Endothelial cell of umbilical vein (primary cell): ENCODE results near the gene MAP2K1. TPM values are rescaled to one million over a fixed set of nuclear protein-coding genes. Genes with fewer than 3 reads are reported as not detected.

Experiments
- BruUV-seq: library from RNA; stranded (reverse); fragments of 400-500 nt; replicated peaks from 2 replicates; lab custom pipeline; 2021; lab: Mats Ljungman, UMichigan
- CTCF ChIA-PET: fragments of 300-600, 350-600 bp; sonication (Branson Sonifier 250); formaldehyde crosslinking; loops from one replicate; lab custom pipeline; 2021; ENCODE audit warnings: antibody characterized with exemption, inconsistent platforms; lab: Charles Lee
- POLR2A ChIA-PET: fragments of 300-600, 350-600 bp; sonication (Branson Sonifier 250); formaldehyde crosslinking; loops from one replicate; lab custom pipeline; 2021; ENCODE audit warnings: antibody characterized with exemption, inconsistent platforms; lab: Charles Lee
- DNase-seq: peaks from one replicate; pipeline ENCODE4 v3.0.0-alpha.2; 2011; ENCODE audit warnings: low read depth, low spot score
- FAIRE-seq: peaks from 2 replicates; lab custom pipeline; 2011; peaks lifted over from hg19 to GRCh38; lab: Jason Lieb, UNC
- H2AFZ ChIP-seq: 2 replicates; pipeline ENCODE4 v1.6.0; 2012; ENCODE audit warnings: low read depth, low read length, control low read depth, inconsistent platforms
- H3K27ac ChIP-seq: 2 replicates; pipeline ENCODE4 v1.5.1; 2011; ENCODE audit warnings: low read depth, mild to moderate bottlenecking, control low read depth, low read length, moderate library complexity; ENCODE audit not compliant: insufficient read depth
- H3K27me3 ChIP-seq, 2 experiments: 2 replicates each; pipeline versions ENCODE4 v1.6.0 to v1.6.1; 2011; ENCODE audit warnings: low read length in 2 of 2, mixed read lengths in 1 of 2; ENCODE audit not compliant: control insufficient read depth in 2 of 2, insufficient read depth in 2 of 2
- H3K36me3 ChIP-seq, 2 experiments: 2 replicates in 1 of 2; 3 replicates in 1 of 2; pipeline ENCODE4 v1.5.1; 2011; ENCODE audit warnings: low read length in 2 of 2, mild to moderate bottlenecking in 1 of 2, moderate library complexity in 1 of 2; ENCODE audit not compliant: control insufficient read depth in 2 of 2, insufficient read depth in 2 of 2; ENCODE audit errors: extremely low read depth in 1 of 2
- H3K4me1 ChIP-seq: 3 replicates; pipeline ENCODE4 v1.5.1; 2011; ENCODE audit warnings: mild to moderate bottlenecking, low read length; ENCODE audit not compliant: control insufficient read depth, insufficient read depth; ENCODE audit errors: extremely low read depth
- H3K4me2 ChIP-seq: 2 replicates; pipeline ENCODE4 v1.6.1; 2011; ENCODE audit warnings: low read length, control low read depth, mixed read lengths; ENCODE audit not compliant: insufficient read depth
- H3K4me3 ChIP-seq, 3 experiments: fragments of 200-600 bp in 1 of 3; sonication (generic), shearing (Covaris generic) in 1 of 3; replicated peaks in 1 of 3; 2 replicates each; pipeline ENCODE4 v1.5.1; 2011 to 2016; ENCODE audit warnings: control low read depth in 3 of 3, low read length in 3 of 3, mild to moderate bottlenecking in 2 of 3, inconsistent platforms in 1 of 3, low read depth in 1 of 3, moderate library complexity in 1 of 3; ENCODE audit not compliant: insufficient read depth in 1 of 3
- H3K79me2 ChIP-seq: 2 replicates; pipeline ENCODE4 v1.6.0; 2012; ENCODE audit warnings: low read length, inconsistent platforms; ENCODE audit not compliant: control insufficient read depth, insufficient read depth
- H3K9ac ChIP-seq: replicated peaks from 2 replicates; pipeline ENCODE3; 2011; ENCODE audit warnings: low read length, control low read depth; ENCODE audit not compliant: insufficient read depth; ENCODE audit errors: extremely low read depth
- H3K9me1 ChIP-seq: replicated peaks from 3 replicates; pipeline ENCODE4 v1.6.0; 2011; ENCODE audit warnings: mild to moderate bottlenecking, low read length; ENCODE audit not compliant: control insufficient read depth, insufficient read depth; ENCODE audit errors: extremely low read depth
- H3K9me3 ChIP-seq: replicated peaks from 2 replicates; pipeline ENCODE4 v1.5.1; 2012; ENCODE audit warnings: low read length, inconsistent platforms; ENCODE audit not compliant: control insufficient read depth, insufficient read depth
- H4K20me1 ChIP-seq: replicated peaks from 2 replicates; pipeline ENCODE3; 2011; ENCODE audit warnings: mild to moderate bottlenecking, low read length; ENCODE audit not compliant: control insufficient read depth, insufficient read depth; ENCODE audit errors: extremely low read depth
- CTCF ChIP-seq, 2 donors: IDR thresholded peaks; 1 replicate in 1 of 2; 2 replicates in 1 of 2; pipeline ENCODE4 v1.5.1; 2011; ENCODE audit warnings: low read length in 2 of 2, mild to moderate bottlenecking in 2 of 2, moderate library complexity in 2 of 2, control low read depth in 1 of 2, inconsistent platforms in 1 of 2, low read depth in 1 of 2; ENCODE audit not compliant: insufficient read depth in 1 of 2; ENCODE audit errors: extremely low read depth in 1 of 2
- EZH2 ChIP-seq: IDR thresholded peaks from 2 replicates; pipeline ENCODE4 v1.6.1; 2012; ENCODE audit warnings: borderline replicate concordance, low read depth, mild to moderate bottlenecking, moderate library complexity, low read length, inconsistent platforms; ENCODE audit not compliant: severe bottlenecking
- FOS ChIP-seq: IDR thresholded peaks from 2 replicates; pipeline ENCODE4 v1.6.1; 2011; ENCODE audit warnings: mild to moderate bottlenecking, low read length, moderate library complexity, borderline replicate concordance; ENCODE audit not compliant: insufficient read depth
- GATA2 ChIP-seq: IDR thresholded peaks from 2 replicates; pipeline ENCODE4 v1.7.0; 2011; ENCODE audit warnings: low read depth, mild to moderate bottlenecking, moderate library complexity, mixed read lengths, low read length; ENCODE audit not compliant: insufficient read length, insufficient read depth
- JUN ChIP-seq: IDR thresholded peaks from 2 replicates; pipeline ENCODE4 v1.6.1; 2011; ENCODE audit warnings: borderline replicate concordance, low read depth; ENCODE audit not compliant: insufficient read length, insufficient read depth
- MAX ChIP-seq: IDR thresholded peaks from 2 replicates; pipeline ENCODE4 v1.6.1; 2011; ENCODE audit not compliant: insufficient read depth, insufficient read length
- MYC ChIP-seq: IDR thresholded peaks from one replicate; pipeline ENCODE4 v1.6.1; 2011; ENCODE audit warnings: mild to moderate bottlenecking, low read depth, low read length
- POLR2A ChIP-seq: IDR thresholded peaks from 2 replicates; pipeline ENCODE4 v1.6.1; 2012; ENCODE audit warnings: low read depth, mild to moderate bottlenecking, control low read depth, low read length
- POLR2AphosphoS5 ChIP-seq: IDR thresholded peaks from 2 replicates; pipeline ENCODE4 v1.6.1; 2012; ENCODE audit warnings: low read depth, mild to moderate bottlenecking, control low read depth, low read length, moderate library complexity; ENCODE audit not compliant: insufficient read depth
- dilution Hi-C: fragments of 300-500 bp; cut with MboI; formaldehyde crosslinking; loops from one replicate; pipeline ENCODE4 v1.15.0; 2019; ENCODE audit warnings: low sequenced_read_pairs; ENCODE audit not compliant: extremely low pct_ligation_motif_present
- intact Hi-C: fragments of 100-400 bp; cut with micrococcal nuclease; formaldehyde crosslinking; loops from one replicate; pipeline ENCODE4 v1.10.0; 2022
- polyA plus RNA-seq, 4 experiments: library from polyadenylated mRNA; depleted of rRNA in 3 of 4; stranded (reverse) in 3 of 4; unstranded in 1 of 4; fragments of >200 nt; gene quantifications; 2 replicates each; pipeline versions ENCODE4 v1.2.1 to v1.2.3, GENCODE V29; 2011 to 2012; ENCODE audit warnings: missing spikeins in 1 of 4
- total RNA-seq: library from RNA; stranded (reverse); gene quantifications from 2 replicates; pipeline ENCODE4 v1.2.3, GENCODE V29; 2021

The MAP2K1 gene
- total and polyA plus RNA-seq, 2 donors (not counting 3 experiments of a cell fraction or from before 2014, with no cell fraction given) = 30.9 to 45.1 TPM

GRCh38 chr15:66412220-66412619 is 25.5 kb downstream of the MAP2K1 start:
- intact Hi-C loops = no loop called here
- TF ChIP-seq JUN (no peak), FOS (no peak), POLR2A (no peak), EZH2 (no peak), MYC (no peak), CTCF (IDR thresholded peaks at IDR 0.05; ENCODE audit: extremely low read depth in 1 of 2, insufficient read depth in 1 of 2, low read depth in 1 of 2, low read length in 2 of 2) (no peak), MAX (no peak), POLR2AphosphoS5 (no peak), GATA2 (no peak)
- peaks cover 10% of the 10 kb centered on the region for H3K4me1 ChIP-seq
- H3K9me3 ChIP-seq = no peaks in the 10 kb centered on the region
- DNase-seq (no peak), FAIRE-seq (peak; percentile 57)
- H3K4me3 ChIP-seq = no peak overlapping the region
- H3K4me2 ChIP-seq = no peak overlapping the region
- no peaks in the 10 kb centered on the region for H4K20me1 ChIP-seq
- BruUV-seq = no TSS peak
- POLR2A ChIA-PET = no interaction called here
- no peaks in the 10 kb centered on the region for H3K36me3 ChIP-seq
- dilution Hi-C loops = loop anchor here (25.0 kb wide), 1 partner anchor 100 kb away; no protein-coding TSS in a partner anchor
- H2AFZ ChIP-seq = no peak overlapping the region
- no peak overlapping the region for H3K9ac ChIP-seq
- H3K9me1 ChIP-seq = no peaks in the 10 kb centered on the region
- CTCF ChIA-PET = interaction anchor here (1.0 to 3.2 kb wide), 4 partner anchors 13 to 86 kb away, joined by 3 to 11 read pairs (median 7); partner anchors contain the start of genes MAP2K1 and SNAPC5
- no peak overlapping the region for H3K27ac ChIP-seq
- H3K79me2 ChIP-seq = peaks cover 96% of the 10 kb centered on the region
- H3K27me3 ChIP-seq = no peaks in the 10 kb centered on the region
